Stomach (tissue), 4 donors: ENCODE results near the gene MYCN.

Experiments used
- CTCF ChIP-seq, 7 experiments: fragments of 450-650 bp in 4 of 7; fragments of 200-600 bp in 3 of 7; sonication (generic) in 3 of 7; IDR thresholded peaks; one replicate each; pipeline ENCODE4 v1.5.1; 2016 to 2019; ENCODE audit warnings: antibody characterized with exemption in 7 of 7, control low read depth in 2 of 7, mild to moderate bottlenecking in 1 of 7
- EP300 ChIP-seq: sonication (generic); formaldehyde crosslinking; IDR thresholded peaks from one replicate; pipeline ENCODE4 v1.6.1; 2017; ENCODE audit warnings: antibody characterized with exemption
- POLR2A ChIP-seq, 4 donors: fragments of 450-650 bp; IDR thresholded peaks; one replicate each; pipeline ENCODE4 v1.6.1; 2016; ENCODE audit warnings: antibody characterized with exemption in 4 of 4, control low read depth in 2 of 4, mild to moderate bottlenecking in 1 of 4, moderate library complexity in 1 of 4
- POLR2AphosphoS5 ChIP-seq, 3 donors: sonication (generic); formaldehyde crosslinking; IDR thresholded peaks; one replicate each; pipeline ENCODE4 v1.6.1; 2016; ENCODE audit warnings: antibody characterized with exemption in 3 of 3

DNA sequence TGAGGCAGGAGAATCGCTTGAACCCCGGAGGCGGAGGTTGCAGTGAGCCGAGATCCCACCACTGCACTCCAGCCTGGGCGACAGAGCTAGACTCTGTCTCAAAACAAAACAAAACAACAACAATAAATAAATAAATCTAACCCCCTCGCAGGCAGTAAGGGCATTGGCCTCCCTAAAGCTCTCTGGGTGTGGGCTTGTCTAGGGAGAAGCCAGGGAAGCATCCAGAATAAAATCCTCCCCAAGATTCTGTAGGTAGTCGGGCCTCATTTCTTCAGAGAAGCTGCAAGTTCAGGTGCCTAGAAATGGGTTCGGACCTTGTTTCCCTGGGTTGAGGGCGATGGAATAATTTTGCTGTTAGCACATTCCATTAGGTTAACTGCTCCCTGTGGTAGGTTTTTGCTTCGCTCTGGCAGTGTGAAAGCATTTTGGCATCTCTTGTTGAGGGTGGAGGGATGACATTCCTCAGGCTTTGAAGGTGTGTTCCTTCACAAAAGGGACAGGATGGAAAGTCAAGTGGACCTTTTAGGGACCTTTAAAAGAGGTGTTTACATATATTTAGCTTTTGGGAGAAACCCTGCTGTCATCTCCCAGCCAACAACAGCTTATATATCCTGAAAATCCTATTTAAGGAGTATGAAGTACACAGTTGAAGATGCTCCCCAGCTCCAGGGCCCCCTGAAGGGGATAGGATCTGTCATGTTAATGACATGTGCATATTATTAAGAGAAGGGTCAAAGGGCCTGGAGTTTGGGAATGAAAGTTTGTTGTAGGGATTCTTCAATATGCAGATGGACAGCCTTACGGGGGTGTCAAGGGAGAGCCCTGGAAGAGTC, 17.7 kb downstream of the MYCN start:
- no peak for TF ChIP-seq POLR2AphosphoS5 (IDR thresholded peaks at IDR 0.05)
- no peak for TF ChIP-seq CTCF (IDR thresholded peaks at IDR 0.05)
- no peak for TF ChIP-seq POLR2A (IDR thresholded peaks at IDR 0.05)
- no peak for TF ChIP-seq EP300
